GM21529 (cell line): ENCODE measurements around the gene SPTB.

Experiments used
- ATAC-seq: cut with Tn5 transposase; IDR thresholded peaks from one replicate; pipeline ENCODE4 v1.9.1; 2021; ENCODE audit not compliant: unreplicated experiment

SPTB gene

DNA sequence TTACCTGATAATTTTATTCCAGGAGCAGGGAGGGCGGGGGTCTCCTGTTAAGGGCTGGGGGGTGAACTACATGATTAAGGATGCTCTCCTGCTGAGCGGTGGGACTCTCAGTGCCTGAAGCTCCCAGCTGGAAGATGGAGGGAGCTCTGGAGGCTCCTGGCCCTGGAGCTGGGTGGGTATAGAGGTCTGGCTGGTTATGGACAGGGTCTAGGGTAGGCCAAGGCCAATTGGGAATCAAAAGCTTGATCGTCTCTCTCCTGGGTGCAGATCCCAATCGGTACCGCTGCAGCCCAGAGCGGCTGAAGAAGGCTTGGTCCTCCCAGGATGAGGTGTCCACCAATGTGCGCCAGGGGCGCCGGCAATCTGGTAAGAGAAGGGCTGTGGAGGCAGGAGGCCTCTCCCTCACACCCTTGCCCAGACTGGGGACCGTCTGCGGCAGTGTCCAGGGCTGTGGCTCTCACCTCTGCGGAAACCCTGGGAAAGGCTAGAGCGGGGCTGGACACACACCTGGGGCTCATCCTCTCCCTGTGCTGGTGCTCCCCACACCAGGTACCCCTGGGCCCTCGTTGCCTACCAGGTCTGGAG is 147.1 kb downstream of the SPTB start:
- ATAC-seq = no peak

DNA sequence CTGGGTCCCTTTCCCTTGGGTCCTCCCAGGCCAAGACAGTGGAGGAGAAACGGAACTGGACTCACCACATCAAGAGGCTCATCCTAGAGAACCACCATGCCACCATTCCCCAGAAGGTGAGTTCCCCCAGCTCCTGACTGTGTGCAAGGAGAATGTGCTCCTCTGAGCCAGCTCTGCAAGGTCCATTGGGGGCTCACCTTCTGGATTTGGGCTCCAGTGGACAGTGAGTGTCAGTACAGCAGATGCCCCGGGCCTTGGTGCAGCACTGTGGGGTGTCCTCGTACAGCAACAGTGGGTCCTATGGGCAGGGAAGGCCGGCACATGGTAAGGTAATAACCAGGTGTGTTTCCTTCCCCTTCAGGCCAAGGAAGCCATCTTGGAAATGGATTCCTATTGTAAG is 147.6 kb downstream of the SPTB start:
- no peak for ATAC-seq

DNA sequence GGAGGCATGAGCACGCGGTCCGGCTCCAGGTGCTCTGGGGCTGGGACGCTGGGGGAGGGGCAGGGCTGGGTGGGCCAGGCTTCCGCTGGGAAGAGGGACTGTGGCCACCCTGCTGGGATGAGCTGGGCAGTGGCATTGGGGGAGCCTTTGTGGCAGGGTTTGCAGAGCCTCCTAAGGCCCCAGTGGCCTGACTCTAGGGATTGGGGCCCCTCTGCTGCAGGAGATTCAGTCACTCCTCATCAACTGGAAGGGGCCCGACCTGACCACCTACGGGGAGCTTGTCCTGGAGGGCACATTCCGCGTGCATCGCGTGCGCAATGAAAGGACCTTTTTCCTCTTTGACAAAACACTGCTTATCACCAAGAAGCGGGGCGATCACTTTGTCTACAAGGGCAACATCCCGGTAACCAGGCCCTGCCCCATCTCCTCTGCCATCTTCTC is 148.5 kb downstream of the SPTB start:
- no peak for ATAC-seq

DNA sequence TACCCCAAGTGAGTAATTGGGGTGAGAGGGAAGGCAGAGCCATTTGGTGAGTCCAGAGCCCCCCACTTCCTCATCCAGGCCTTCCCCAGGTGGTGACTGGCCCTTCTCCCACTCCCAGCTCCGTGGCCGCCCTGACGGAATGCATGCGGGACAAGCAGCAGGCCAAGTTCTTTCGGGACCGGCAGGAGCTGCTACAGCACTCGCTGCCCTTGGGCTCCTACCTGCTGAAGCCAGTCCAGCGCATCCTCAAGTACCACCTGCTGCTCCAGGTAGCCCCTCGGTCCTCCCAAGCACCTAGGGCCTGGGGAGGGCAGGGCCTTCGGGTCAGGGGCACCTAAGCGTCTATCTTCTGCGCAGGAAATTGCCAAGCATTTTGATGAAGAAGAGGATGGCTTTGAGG is 149.0 kb downstream of the SPTB start:
- ATAC-seq = no peak

DNA sequence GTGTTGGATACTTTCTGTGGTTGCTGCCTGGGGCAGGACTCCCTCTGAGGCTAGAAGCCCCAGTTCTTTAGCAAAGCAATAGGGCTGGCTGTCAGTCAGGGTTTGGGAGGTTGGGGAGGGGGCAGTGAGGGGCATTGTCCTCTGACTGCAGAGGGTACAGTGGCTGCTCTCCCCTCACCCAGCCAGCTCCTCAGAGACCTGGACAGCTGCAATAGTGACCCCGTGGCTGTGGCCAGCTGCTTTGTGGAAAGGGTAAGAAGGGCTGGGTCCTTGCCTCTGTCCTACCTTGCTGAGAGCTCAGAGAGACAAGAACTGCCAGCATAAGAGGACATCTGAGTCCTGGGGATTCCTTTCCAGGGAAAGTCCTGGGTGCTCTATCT is 149.7 kb downstream of the SPTB start:
- no peak for ATAC-seq

DNA sequence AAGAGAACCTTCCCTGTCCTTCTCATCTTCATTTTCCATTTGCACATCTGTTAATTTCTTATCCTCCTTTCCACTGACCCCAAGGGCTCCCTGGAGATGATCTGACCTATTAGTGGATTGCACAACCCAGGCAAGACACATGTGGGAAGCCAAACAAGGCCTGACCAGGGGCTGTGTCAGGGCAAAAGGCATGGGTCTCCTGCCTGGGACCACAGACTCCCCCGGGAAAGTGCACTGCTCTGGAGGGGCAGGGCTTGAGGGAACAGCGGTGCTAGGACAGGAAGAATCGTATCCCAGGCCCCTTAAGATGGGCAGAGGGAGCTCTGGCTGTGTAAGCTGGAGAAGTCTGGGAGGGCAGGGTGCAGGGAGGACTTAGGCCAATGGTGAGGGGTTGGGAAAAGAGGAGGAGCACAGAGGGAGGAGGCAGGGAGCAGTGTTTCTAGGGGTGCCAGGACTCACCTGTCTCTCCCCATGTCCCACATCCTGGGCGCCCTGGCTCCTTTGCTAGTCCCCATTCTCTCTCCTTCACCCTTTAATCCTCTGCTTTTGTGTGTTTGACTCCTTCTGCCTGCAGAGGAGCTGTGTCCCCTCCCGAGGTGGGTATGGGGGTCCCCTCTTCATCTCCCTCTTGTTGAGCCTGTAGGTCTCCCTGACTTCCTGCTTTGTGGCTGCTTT is 150.2 kb downstream of the SPTB start:
- ATAC-seq = no peak

DNA sequence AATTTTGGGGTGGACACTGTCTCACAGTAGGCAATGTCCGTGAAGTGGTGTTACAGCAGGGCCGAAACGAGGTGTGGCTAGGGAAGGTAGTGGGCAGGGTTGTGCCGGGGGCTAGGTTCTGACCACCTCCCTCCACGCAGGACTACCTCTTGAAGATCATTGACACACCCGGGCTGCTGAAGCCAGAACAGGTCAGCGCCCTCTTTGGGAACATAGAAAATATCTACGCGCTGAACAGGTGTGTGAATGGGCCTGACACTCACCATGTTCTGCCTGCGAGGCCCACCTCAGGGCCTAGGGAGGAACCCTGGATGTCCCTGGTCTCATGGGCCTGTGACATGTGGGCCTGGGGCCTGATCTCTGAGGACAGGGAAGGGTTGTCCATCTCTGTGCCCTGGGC is 150.9 kb downstream of the SPTB start:
- ATAC-seq = no peak

DNA sequence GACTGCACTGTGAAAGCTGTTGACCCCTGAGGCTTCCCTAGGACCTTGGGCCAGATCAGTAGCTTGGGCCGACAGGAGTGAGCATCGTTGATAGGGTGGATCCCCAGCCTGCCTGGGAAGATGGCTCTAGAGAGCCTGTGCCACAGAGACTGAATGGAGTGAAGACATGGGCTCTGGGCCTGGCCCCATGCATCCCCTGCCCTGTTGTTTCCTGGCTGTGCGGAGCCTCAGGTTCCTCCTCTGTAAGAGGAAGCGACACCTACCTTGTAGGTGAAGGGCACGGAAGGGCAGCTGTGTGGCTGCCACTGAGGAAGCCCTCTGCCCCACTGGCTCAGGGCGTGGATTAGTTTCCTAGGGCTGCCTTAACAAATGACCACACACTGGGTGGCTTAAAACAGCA is 151.6 kb downstream of the SPTB start:
- no peak for ATAC-seq

DNA sequence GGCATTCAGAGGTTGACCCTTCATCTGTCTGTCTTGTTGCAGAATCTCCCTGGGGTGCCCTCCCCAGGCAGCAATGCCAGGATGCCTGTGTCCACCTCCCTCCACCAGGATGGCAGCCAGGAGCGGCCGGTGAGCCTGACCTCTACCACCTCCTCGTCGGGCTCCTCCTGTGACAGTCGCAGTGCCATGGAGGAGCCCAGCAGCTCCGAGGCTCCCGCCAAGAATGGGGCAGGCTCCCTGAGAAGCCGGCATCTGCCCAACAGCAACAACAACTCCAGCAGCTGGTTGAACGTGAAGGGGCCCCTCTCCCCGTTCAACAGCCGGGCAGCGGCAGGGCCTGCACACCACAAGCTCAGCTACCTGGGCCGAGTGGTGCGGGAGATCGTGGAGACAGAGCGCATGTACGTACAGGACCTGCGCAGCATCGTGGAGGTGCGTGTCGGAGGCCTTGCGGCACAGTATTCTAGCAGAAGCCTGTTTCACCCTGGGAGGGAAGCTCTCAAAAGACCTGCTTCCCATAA is 152.1 kb downstream of the SPTB start:
- no peak for ATAC-seq

DNA sequence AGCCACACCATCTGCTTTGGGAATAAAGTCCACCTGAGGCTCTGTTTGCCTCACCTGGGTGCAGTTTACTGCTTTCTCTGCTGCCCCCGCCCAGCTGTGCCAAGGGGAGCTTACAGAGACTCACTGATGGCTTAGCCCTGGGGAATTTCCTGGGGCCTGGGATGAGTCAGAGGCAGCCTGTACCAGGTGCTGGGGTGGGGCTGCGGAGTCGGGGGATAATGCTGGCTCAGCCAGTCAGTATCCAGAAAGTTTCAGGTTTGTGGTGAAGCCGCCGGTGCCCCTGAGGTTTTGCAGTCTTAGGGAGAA is 153.2 kb downstream of the SPTB start:
- ATAC-seq = no peak

DNA sequence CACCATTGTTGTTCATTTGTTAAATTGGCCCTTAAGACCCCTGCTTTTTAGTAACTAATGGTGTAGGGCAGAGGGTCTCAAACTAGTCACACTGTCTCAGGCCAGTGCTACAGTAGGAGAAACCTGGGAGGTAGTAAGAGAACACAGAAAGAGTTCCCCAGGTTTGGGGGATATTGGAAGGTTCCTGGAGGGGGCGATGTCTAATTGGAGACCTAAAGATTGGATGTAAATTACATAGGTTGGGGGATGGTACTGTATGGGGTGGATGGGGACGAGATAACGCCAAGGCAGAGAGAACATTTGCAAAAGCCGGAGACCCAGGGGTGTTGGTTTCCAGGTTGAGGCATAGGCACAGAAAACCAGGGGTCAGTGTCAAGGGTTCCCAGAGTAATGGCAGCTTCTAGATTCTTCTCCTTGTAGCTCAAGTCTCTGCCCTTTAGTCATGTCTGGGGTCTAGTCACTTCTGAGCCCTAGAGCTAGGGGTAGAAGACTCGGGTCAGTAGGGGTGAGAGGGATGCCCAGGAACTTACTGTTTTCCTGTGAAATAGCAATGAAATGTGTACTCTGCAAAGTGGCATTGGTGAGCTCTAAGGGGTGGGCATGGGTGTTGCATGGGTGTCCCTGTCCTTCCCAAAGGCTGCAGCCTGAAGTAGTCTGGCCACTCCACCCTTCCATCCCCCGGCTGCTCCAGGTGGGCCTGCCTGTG is 153.7 kb downstream of the SPTB start:
- no peak for ATAC-seq

DNA sequence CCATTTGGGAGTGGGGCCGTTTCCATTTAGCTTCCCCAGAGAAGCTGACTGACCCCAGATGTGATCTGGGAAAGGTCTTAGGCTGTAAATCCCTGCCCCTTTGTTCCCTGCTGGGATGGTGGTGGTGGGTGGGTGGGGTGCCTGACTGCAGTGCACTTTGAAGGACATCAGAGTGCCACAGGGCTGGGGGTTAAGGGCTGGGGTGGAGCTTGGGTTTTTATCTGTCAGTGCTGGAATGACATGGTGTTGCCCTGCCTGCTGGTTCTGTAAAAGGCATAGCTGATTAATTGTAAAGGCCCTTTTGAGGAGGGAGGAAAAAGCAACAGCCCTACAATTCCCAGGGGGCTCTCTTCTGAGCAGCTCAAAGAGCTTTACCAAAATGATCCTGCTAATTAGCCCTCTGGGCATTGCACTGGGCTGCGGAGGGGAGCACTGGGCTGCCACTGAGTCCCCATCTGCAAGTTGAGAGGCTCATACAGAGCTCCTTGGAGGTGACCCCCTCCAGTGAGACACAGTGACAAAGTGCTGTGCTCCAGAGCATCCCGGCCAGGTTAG is 154.4 kb downstream of the SPTB start:
- ATAC-seq = no peak

DNA sequence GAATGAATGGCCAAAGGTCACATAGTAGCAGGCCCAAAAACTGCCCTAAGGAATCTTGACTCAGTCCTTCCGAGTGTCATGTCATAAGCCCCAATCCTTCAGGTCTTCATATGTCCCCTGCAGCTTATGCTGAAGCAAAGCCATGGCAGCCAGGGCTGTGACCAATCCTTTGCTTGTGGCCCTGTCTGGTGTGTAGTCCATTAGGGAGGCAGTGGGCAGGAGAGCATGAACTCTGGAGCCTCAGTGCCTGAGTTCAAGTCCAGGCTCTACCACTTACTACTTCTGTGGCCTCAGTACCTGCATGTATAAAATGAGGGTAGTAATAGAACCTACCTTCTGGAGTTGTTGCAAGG is 155.2 kb downstream of the SPTB start:
- ATAC-seq = no peak

DNA sequence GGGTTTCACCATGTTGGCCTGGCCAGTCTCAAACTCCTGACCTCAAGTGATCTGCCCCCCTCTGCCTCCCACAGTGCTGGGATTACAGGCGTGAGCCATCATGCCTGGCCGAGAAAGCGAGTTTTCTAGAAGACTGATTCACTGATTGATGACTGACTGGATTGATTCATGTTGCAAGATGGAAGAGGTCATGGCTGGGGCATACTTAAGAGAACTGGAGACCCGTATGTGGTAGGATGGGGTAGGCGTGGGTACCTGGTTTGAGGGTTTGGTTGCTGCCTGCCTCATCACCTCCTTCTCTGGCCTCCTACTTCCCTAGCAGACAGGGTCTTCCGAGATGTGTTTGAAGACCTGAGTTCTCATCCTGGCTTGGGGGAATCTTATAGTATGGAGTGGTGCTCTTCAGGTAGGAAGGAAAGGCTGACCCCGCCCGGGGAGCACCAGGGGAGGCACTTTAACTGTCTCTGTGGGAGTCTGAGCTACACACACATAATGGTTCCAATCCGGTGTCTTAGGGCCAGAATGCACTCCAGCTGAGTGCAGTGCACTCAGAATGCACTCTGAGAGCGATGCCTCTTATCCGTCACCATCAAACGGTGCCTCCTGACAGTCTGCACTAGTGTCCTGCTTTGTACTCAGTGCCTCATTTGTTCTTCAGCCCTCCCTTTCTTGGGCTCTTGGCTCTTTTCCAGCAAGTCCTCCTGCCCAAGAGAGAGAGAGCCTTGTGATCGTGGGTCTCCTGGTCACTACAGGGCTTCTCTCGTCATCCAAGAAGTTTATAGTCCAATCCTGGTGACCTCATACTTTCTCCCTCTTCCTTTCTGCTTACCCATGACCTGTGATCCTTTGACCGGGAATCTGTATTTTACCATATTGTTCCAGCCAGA is 155.8 kb downstream of the SPTB start:
- no peak for ATAC-seq

DNA sequence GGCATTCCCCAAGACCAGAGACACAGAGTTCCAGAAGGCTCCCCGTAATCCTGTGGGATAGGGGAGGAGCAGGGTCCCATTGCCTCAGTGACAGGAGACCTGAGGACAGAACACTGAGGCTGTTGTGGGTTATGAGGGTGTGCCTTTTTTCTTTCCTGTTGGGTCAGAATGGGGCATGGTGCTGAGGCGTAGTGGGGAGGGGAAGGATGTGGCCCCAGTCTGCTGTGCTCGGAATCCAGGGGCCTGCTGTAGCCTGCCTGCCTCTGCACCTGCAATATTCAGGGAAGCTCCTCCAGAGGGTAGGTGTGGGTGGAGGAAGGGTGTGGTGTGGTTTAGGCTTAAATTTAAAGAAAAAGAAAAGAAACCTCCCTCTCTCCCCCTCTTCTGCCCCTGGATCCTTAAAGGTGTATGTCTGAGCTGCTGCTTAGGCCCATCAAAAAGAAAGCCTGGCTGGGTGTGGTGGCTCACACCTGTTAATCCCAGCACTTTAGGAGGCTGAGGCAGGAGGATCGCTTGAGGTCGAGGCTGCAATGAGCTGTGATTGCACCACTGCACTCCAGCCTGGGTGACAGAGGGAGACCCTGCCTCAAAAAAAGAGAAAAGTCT is 156.8 kb downstream of the SPTB start:
- no peak for ATAC-seq

DNA sequence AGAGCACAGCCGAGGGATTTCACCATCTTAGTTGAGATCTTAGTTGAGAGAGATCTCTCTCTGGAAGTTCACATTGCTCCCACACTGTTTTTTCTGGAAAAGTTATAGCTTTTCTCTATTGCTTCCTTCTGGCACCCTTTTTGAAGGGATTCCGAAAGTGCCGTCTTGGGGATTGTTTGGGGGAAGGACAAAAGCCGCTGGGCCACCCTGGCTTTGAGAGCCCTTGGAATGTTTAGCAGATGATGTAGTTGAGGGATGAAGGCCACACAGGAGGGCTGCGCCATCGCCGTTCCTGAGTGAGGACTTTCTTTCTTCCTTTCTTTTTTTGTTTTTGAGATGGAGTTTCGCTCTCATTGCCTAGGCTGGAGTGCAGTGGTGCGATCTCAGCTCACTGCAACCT is 157.8 kb downstream of the SPTB start:
- ATAC-seq = no peak

DNA sequence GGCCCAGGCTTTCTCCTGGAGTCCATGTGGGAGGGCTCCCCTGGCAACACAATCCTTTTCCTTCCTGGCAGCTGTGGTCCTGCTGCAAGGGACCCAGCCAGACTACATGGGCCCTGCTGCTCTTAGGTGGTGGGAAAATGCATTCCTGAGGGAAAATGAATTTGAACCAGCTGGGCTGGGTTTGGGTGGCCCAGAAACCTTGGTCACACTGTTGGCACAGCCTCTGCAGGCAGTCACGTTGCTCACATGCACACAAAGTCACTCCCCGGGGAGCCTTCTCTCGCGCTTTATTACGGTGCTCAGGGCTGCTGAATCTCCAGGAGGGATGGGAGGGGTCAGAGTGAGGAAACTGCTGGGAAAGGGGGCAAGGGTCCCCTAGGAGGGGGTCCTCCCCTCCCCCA is 158.3 kb downstream of the SPTB start:
- ATAC-seq = no peak

DNA sequence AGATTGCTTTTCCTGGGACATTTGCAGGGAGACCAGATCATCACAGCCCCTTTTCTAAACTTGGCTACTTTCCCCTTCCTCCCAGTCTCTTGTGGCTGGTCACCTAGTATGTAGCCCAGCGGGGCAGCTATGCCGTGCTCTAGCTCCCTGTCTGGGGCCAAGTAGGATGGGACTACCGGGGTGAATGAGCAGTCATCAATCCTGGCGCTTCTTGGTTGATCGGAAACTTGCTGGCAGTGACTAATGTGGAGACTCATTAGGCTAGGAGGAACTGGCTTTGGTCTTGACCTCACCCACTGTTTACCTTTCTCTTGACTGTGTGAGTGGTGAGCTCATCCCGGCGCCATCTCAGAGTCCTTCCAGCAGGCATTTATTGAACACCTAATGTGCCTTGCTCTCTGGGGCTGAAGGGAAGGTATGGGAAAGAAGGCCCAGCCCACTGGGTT is 159.6 kb downstream of the SPTB start:
- ATAC-seq = no peak

DNA sequence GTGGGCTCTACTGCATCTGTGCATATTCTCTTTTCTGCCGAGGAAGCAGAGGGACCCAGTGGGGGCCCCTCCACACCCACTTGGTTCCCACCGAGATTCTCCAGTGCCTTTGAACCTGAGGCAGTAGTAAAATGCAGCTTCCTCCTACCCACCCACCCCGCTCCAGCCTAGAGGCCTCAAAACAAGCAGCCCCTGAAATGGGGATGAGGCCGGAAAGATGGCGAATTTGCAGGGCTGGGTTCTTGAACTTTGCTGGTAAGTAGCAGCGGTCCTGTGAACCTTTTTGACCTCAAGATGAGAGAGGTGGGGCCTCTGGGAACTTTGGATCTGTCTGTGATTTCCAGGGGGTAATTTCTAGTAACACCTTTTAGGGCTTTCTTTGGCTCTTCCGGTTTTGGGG is 160.1 kb downstream of the SPTB start:
- ATAC-seq = no peak

DNA sequence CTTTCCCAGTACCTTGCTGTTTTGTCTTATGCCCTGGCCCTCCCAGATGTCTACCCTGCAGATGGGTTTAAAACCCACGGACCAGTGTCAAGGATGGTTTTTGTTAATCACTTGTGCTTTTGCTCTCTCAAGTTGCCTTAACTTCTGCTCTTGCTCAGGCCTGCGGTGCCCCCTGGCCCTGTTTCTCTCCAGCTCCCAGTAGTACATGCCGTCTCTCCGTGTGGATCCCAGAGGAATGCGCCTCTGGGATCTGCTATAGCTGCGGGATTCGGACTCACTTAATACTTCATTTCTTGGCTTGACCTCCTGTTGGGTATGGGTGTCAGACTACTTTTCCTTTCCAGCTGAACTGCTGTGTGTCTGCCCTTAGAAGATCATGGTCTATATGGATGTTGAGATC is 160.9 kb downstream of the SPTB start:
- ATAC-seq = no peak

DNA sequence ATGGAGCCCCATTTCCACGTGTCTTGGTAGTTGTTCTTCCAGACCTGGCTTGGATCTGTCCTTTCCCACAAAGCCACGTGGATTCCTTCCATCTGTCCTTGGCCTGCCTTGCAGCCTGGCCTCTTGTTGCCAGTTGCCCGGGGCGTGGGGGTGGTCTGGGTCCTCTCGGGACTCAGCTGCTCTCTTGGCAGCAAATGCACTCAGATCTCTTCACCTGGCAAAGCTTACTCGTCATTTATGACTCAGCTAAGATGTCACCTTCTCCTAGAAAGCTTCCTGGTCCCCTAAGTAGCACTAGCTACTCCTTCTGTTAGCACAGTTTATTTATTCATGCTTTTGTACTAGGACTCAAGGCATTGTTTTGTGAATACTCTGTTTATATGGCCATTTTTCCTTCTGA is 161.8 kb downstream of the SPTB start:
- ATAC-seq = no peak
